GM18498 (cell line): ENCODE measurements around the gene NECAB3.
A peak's percentile ranks its signal among the peaks of the same experiment; 100 is the strongest.
"Not testable (repeated sequence)": the region's sequence is repeated elsewhere in the genome, so short reads cannot be mapped to it uniquely, and the experiment has no call there.

Source experiments
- ATAC-seq: cut with Tn5 transposase; IDR thresholded peaks from one replicate; pipeline ENCODE4 v1.9.1; 2021; ENCODE audit warnings: mild to moderate bottlenecking, moderate library complexity; ENCODE audit not compliant: unreplicated experiment

NECAB3 gene

DNA sequence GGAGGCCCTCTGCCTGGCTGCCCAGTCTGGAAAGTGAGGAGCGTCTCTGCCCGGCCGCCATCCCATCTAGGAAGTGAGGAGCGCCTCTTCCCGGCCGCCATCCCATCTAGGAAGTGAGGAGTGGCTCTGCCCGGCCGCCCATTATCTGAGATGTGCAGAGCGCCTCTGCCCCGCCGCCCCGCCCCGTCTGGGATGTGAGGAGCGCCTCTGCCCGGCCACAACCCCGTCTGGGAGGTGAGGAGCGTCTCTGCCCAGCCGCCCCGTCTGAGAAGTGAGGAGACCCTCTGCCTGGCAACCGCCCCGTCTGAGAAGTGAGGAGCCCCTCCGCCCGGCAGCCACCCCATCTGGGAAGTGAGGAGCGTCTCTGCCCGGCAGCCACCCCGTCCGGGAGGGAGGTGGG lies 24.7 kb upstream of the NECAB3 start:
- not testable (repeated sequence) for ATAC-seq

DNA sequence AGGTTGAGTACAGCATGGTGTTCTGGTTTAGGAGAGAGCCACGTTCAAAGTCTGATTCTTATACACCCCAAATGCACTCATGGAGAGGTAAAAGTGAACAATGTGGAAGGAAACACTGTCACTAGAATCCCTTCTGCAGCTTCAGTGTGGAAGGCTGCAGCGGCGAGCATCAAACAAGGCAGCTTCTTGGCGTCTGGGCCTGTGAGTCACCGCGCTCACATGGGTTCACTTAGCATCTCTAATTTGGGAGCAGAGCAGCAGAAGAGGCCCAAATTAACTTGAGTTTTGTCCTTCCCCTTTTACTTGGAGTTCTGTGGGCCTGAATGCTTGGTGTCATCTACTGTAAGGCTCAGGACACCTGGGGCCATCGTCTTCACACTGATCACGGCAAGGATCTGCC lies 22.9 kb upstream of the NECAB3 start:
- ATAC-seq: no peak

DNA sequence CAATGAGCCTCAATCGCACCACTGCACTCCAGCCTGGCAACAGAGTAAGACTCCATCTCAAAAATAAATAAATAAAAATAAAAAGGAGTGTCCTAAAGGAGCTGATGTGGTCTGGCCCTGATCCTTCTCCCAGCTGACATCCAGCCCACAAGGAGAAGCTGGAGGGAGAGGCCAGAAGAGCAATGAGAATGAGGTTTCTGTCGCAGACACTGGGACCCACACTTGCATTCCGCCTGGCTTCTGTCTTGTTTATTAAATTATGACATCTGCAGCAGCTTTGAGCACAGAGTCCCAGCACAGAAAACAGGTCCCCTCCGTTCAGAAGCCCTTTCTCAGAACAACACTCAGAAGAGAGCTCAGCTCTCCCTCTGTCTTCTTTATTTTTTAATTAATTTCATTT lies 22.2 kb upstream of the NECAB3 start:
- ATAC-seq: no peak

DNA sequence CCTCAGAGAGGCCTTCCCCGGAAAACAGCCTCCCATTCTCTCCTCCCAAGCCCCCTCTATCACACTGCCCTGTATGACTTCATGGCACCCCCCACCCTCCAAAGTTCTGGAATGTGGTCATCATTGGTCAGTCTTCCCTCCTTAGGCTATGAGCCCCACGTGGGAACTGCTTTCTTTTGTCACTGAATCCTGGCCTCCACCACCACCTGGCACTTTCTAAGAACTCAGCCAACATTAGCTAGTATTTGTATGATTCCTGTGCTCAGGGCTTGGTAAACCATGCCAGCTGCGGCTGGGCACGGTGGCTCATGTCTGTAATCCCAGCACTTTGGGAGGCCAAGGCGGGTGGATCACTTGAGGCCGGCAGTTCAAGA lies 20.4 kb upstream of the NECAB3 start:
- ATAC-seq: no peak

DNA sequence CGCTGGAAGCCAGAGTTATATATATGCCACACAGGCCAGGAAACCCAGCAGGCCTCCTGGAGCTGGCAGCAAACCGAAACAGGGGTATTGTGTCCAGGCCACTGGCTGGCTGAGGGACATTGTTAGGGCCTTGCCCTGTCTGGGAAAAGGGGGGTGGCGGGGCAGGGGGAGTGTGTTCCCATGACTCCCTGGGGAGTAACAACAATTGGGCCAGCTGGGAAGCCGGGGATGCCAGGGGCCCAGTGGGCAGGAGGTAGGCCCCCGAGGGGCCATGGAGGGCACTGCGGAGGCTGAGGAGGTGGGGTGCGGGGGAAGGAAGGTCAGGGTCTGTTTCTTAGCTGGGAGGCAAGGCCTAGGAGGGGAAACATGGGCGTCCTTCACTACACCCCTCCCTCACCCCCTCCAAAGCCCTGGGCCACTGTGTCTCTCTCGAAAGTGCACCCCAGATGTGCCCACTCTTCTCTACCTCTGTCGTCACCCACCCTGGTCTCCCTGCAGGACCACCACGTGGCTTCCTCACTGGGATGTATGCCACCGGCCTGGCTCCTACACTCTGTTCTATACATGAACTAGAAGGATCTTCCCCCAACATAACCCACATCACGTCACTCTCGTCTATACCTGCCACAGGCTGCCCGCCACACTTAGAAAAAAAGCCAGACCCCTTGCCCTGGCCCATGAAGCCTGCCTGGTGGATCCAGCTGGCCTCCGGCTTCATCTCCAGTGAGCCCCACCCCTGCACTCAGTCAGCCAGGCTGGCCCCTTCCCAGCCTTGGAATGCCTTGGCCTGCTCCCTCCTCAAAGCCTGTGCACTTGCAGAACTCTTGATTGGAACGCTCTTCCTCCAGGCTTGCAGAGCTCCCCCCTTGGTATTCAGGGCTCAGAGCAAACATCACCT lies 19.8 kb upstream of the NECAB3 start:
- no peak for ATAC-seq

DNA sequence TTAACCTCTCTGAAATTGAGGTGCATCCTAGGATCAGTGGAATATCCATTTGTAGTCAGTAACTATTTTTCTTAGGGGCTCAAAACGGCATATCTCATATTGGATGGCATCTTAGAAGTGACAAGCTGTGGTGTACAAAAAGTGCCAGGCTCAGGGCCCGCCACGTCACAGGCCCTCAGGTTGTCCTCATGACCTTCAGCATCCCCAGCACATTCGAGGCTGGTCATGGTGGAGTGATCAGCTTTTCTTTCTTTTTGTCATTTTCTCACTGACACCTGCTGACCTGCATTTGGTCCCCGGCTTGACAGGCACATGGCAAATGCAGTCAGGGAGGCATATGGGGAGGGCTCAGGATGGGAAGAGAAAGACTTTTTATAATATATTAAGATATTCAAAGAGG lies 19.1 kb upstream of the NECAB3 start:
- ATAC-seq: no peak

DNA sequence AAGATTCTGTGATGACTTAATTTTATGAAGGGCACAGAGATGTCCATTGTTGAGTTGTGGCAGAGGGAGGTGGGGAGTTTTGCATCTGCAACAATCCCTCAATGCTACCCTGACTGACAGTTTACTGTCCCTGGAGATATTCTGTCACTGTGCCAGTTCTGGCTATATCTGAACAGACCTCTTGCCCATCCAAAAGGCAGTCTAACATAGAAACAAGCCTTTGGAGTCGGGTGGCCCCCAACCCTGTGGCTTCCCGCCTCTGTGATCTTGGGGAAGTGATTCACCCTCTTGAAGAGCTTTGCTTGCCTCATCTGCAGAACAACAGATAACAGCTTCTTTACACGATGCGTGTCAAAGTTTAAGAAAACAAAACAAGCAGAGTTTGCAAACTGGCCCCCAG lies 15.7 kb upstream of the NECAB3 start:
- no peak for ATAC-seq

DNA sequence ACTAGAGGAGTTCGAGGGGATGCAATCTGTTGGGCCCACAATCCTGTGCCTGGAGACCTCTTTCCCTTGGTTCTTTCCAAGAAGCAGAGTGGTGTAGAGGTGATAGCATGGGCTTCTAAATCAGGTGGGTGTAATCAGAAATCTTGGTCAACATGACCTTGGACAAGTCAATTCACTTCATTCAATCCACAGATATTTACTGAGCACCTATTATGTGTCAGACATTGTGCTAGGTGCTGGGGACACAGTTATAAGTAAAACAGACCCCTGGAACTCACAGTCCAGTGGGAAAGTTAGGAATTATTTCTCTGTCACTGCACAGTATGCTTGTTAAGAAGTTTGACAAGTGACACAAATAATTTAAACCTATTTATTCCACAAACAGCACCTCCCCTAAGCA lies 15.3 kb upstream of the NECAB3 start:
- no peak for ATAC-seq

DNA sequence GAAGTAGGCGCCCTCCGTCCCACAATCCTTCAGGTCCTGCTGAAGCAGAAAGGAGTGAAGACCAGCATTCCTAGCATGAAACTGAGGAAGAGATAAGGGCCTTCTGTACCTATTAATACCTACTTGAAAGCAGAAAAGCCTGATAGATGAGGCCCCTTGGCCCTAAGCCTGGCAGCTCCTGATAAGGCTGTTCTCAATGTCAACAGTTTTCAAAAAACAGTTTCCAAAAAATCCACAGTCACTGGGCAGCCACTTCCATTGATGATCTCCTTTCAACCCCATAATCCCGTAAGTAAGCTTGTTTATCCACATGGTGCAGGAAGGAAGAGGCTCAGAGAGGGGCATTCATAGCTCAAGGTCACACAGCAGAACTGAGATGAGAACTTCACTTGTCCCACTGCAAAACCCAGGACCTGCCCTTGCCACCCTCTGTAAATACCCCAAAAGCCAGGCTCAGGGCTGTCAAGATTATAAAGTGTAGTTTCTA lies 14.8 kb upstream of the NECAB3 start:
- ATAC-seq: no peak

DNA sequence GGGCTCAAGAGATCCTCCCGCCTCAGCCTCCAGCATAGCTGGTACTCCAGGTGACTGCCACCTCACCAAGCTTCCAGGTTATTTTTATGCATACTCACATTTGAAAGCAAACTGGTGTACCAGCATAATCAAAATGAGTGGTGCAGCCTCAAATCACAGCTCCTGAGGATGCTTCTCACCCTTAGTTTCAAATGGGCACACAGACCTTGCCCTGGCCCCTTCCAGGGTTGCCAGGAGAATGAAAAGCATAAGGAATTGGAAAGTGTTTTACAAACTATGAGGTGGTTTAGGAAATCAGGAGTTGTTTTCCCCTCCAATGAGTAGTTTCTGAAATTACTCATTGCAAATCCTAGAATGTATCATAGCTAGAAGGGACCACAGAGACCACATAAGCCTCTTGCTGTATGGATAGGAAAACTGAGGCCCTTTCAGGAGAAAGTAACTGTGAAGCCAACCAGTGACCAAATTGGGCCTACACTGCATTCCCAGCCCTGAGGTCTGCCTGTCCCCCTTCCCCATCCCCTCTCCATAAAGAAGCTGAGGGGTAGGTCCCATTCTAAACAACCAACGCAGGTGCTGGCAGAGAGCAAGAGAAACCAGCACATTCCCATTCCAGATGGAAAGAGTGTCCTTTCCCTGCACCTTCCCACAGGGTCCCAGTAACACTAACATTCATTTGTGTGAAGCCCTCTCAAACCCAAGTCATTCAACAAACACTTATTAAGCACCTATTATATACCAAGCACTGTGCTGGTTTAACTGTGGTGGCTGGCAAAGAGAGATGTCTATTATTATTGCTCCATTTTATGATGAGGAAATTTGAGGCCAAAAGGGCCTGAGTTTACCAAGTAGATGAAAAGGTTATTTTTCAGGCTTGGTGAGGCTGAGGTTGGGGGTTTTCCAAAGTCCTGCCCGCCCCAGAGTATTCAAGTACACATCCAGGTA lies 14.0 kb upstream of the NECAB3 start:
- no peak for ATAC-seq

DNA sequence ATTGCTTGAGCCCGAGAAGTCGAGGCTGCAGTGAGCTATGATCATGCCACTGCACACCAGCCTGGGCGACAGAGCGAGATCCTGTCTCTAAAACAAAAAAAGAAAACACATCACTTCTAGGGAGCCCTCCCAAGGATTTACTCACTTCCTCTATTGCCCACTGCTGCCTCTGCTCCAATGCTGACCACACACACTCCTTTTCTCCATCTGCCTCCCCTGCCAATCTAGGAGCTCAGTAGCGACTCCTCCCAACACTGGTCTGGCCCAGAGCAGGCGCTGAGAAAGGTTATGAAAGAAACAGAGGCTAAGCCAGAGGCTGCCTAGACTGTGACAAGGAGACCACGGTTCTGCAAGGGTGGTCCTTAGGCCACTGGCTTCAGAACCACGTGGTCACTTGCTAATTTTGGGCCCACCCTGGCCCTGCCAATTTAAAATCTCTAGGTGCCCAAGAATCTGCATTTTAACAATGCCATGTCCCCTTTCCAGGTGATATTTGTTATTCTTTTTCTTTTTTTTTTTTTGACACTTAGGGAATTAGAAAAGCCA lies 13.2 kb upstream of the NECAB3 start:
- no peak for ATAC-seq

DNA sequence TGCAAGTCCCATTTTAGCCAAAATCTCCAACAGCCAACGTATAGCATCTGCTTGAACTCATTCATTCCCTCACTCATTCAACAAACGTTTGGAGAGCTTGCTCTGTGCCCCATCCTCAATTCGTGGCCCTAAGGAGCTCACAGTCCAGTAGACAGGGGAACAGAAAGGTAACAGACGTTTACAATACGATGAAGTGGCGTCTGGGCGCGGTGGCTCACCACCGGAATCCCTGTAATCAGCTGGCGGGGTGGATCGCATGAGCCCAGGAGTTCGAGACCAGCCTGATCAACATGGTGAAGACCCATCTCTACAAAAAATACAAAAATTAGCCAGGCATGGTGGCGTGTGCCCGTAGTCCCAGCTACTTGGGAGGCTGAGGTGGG lies 12.7 kb upstream of the NECAB3 start:
- ATAC-seq: no peak

DNA sequence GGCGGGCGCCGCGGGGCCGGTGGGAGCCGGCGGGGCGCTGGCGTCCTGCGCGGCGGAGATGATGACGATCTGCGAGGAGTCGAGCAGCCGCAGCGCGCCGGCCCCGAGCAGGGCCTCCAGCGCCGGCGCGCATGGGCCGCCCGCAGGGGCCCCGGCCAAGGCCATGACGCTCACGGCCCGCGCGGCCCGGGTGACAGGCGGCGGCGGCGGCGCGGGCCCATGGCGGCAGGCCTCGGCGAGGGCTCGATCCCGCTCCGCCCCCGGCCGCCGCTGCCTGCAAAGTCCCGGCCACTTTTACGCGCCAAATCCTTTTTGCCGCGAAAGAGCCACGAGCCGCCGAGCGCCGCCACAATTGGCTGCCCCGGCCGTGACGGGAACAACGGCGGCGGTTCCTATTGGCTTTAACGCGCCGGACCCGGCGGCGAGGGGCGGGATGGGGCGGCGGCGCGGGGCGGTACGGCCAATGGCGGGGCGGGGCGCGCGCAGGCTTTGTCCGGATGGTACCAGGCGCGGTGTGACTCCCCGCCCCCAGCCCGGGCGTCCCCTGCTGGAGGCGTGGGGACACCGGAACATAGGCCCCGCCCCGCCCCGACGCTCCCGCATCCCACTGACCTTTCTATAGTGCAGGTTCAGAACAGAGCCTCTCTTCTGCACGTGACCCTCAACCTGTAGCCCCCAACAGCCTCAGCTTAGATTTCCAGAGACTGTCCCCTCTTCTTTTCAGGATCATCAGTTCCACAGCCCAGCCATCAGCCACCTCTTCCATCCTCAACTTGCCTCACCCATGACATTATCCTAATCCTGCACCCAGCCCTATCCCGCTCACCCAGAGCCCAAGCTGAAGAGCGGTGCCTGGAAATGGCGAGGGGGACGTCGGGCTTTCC lies 12.1 kb upstream of the NECAB3 start, which contains the start of gene E2F1:
TSS of gene E2F1 (minus strand) at position 286 of the 884 bp plus-strand sequence. CDS start at position 165, 121 bp downstream.
- peak; percentile 86 for ATAC-seq

DNA sequence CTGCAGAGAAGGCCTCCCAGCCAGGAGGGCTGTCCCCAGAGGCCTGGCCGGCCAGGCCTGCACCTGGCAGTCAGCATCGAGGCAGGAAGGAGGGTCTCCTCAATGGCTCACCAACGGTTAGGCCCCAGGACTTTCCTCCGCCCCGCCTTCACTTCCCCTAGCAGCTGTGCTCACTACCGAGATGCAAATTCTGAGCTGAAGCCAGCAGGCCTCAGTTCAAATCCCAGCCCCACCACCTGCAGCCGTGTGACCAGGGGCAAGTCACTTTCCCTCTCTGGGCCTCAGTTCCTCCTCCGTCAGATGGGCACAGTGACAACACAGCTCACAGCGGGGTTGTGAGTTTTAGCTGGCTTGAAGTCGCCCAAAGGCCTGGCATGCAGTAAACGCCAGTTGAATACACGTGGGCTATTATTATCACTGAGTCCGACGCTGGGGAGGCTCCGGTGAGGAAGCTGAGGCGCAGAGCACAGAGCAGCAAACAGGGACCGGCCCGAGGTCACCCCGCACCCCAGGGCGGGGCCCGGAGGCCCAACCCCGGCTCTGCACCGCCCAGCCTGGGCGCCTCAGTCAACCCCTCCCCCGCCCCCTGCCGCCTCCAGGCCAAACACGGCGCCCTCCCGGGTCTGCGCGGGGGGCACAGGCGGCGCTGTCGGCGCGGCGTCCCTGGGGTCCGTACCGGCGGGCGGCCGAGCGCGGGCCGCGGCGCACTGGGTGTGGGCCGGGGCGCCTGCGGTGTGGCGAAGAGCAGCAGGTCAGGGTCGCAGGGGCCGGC lies 11.3 kb upstream of the NECAB3 start:
- peak; percentile 40 for ATAC-seq

DNA sequence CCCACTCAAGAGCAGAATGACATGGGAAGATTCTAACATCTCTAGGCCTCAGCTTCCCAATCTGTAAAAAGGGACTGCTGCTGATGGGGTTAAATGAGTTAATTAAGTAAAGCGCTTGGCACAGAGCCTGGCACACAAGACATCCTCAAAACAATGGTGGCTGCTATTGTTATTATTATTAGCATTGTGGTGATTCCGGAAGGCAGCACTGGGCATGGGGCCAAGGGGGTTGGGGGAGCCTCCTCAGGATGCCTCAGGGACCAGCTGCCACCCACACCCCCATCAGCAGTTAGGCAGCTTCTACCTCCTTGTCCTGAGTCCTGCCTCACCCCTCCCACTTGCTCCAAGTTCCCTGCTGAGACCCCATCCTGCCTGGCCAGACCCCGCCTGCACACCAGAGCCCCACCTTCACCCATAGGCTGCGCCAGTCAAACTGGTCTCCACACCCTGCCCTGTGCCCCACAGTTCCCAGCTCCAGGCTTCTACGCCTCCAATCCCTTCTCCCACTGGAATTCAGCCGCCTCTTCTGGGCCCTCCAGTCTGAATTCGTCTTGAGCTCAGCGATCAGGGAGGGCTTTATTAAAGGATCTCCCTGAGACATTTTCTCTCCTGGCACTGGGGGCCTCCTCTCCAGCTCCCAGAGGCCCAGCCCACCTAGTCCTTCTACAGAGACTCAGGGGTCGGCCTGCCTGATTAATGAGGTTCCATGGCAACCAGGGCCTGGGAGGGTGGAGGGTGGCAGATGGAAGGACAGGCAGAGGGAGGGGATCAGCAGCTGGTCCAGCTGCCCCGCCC lies 10.5 kb upstream of the NECAB3 start:
- ATAC-seq: no peak

DNA sequence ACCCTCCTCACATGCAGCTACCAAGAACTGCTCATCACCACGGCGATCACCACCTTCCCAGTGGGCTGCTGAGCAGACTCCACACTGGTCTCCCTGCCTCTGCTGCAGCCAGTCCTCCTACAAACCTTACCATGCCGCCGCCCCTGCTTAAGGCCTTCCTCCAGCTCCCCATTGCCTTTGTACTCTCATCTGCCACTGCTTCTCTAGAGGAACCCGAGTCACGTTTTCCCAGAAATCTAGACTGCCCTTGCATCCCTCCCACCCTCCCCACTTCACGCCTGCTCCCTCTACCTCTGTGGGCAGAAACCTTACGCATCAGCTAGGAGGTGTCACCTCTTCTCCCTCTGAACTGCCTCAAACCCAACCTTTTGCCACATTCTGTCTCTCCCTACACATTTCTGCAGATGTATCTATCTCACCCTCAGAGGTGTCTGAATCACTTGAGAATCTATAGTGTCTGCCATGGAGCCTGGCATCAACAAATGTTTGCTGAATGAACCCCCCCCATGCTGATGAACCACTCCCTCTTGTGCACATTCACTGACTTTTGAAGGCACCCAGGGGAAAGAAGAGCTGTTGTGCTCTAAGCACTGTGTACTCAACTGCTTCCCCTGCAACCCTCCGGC lies 7.6 kb upstream of the NECAB3 start:
- no peak for ATAC-seq

DNA sequence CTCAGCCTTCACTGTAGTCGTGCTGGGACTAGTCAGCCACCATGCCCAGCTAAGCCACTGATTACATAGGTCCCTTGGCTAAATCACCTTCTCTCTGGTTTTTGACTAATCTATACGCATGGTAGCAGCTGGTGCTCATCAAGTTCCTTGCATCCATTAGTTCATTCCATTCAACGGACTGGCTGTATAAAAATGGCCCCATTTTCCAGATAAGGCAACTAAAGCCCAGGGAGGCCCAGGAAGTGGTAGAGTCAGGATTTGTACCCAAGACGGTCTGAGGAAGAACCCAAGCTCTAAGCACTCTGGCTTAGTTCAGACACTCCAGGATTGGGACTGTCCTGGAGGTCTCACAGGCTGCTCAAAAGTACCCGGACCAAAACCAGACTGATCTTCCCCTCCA lies 7.1 kb upstream of the NECAB3 start:
- no peak for ATAC-seq

DNA sequence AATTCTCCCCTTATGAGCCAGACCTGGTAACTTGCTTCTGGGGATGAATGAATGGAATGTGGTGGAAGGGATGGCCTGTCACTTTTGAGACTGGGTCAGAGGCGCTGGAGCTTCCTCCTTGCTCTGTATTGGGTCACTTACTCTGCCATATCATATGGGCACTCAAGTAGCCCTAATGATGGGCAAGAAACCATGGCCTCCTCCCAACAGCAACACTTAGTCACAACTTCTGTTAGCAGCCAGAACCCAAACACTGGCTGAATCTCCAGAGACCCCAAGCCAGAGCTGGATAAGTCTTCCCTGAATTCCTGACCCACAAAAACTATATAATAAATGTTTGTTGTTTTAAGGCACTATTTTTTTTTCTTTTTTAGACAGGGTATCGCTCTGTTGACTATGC lies 6.5 kb upstream of the NECAB3 start:
- ATAC-seq: no peak
